ENCODE measurements around the gene F2RL3.

Gene F2RL3

GRCh38 chr19:16875584-16876555 lies 12.9 kb upstream of the F2RL3 start:
- no peak for DNase-seq

GRCh38 chr19:16876904-16877361 lies 11.9 kb upstream of the F2RL3 start:
- no peak for DNase-seq

DNA sequence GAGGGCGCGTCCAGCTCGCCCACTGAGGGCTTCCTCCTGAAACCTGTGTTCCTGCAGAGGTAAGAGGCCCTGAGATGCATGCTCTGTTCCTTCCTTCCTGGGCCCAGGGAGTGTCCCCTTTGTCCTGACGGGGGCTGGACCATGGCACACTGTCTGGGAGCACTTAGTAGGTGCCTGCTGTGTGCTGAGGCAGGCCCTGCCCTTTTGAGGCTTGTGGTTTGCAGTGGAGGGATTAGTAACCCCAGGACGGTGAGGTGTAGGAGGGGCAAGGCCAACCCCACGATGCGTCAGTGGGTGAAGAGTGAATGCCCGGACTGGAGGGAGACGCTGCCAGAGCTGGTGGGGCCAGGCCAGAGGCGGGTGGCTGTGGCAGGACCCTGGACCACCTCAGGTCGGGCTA lies 11.2 kb upstream of the F2RL3 start:
- no peak for DNase-seq

GRCh38 chr19:16878181-16878965 lies 10.4 kb upstream of the F2RL3 start:
- DNase-seq, result no peak

DNA sequence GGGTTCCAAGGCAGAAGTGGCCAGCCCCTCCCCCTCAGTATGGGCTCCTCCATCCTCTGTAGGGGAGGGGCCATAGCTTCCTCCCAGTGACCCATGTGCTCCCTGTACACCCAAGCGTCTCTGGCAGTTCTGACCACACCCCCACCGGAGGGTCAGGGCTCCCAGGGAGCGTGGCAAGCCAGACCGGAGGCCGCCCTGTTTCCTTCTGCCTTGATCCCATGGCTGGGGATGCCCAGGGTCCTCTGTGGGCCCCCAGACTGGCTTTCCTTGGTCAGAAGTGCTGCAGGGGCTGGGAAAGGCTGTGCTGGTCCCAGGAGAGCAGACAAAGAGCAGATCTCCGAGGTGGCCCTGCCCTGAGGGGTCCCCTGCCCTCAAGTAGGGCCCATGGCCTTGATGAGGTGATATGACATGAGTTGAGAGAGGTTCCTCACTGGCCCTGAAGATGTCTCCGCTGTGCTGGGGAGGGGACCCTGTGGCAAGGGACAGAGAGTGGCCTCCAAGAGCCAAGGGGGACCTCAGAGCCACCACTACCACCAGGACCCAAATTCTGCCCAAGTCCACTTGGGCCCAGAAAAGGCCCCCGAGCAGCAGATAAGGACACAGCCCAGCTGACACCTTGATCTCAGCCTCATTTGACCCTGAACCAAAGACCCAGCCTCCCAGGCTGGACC lies 7.8 kb upstream of the F2RL3 start:
- DNase-seq, result no peak

DNA sequence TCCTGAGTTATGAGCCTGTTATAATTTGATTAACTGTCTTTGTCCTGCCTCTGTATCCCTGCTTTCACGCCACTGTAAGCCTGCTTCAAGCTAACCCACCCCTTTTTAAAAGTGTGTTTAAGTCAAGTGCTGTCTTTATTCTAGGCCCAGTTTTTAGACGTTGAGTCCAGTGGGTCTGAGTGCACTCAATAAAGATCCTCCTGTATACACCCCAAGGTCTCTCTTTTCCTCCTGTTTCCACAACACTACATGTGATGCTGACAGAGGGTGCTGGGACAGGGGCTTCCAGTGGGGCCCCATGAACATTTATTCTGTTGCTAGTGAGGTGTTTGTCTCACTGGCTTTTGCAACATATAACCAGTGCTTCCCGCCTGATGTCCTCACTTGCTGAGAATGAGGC lies 6.7 kb upstream of the F2RL3 start:
- DNase-seq, result no peak

GRCh38 chr19:16883522-16883921 lies 5.3 kb upstream of the F2RL3 start:
- no peak for DNase-seq

DNA sequence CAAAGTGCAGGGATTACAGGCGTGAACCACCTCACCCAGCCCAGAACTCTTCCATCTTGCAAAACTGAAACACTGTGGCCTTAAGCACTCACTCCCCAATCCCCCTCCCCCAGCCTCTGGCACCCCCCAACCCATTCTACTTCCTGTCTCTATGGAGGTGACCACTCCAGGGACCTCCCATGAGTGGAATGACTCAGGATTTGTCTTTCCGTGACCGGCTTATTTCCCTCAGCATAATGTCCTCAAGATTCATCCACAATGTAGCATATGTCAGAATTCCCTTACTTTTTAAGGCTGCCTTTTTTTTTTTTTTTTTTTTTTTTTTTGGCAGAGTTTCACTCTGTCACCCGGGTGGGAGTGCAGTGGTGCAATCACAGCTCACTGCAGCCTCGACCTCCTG lies 3.6 kb upstream of the F2RL3 start:
- no peak for DNase-seq

DNA sequence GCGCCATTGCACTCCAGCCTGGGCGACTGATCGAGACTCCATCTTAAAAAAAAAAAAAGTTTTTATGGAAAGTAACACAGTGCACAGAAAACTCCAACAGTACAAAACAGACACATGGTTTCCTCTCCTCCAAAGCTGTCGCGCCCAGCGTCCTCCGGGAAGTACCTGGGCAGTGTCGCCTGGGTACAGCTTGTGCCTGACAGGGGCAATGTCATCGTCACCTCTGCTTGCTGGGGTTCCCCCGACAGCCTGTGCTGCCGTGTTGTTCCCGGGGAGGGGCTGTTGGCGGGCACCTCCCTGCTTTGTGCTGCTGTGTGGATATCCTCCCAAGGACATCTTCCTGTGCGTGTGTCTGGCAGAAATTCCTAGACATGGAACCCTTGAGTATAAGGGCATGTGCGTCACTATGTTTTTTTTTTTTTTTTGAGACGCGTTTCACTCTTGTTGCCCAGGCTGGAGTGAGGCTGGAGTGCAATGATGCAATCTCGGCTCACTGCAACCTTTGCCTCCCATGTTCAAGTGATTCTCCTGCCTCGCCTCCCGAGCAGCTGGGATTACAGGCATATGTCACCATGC lies 2.4 kb upstream of the F2RL3 start:
- no peak for DNase-seq

DNA sequence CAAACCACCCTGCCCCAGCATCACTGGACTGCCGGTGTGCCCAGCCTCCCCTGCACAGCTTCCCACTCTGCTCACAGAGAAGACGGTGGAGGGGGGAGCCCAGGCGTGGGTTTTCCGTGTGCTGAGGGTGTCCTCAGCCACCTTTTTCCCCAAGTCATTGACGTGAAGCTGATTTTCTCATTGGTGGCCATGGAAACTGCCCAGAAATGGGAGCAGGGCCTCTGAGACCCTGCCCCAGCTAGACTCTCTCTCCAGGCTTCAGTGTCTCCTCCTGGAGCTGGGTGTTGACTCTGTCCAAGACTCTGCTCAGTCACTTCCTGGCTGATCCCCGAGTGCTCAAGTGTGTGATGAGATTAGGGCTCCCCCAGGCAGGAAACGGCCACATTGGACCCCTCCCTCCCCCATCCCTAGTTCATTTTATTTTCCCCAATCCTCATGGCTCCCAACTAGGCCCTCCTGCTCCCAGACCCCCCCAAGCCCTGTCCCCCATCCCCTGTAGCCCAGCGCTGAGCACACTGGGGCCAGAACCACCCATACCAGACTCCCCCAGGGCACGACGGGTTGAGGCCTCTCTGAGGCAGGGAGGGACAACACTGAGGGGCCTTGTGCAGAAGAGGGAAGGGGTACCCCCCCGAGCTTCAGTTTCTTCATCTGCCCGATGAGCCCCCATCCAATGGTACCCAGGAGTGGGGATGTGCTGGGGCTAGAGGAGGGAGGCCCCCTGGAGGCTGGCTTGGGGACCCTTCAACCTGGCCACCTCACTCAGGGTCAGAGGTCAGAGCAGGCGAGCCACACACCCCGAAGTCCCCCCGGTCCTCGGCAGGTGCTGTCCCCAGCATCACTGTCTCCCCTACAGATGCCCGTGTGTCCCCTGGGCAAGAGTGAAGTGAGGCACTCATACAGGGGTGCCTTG lies 1.2 kb upstream of the F2RL3 start:
- no peak for DNase-seq

DNA sequence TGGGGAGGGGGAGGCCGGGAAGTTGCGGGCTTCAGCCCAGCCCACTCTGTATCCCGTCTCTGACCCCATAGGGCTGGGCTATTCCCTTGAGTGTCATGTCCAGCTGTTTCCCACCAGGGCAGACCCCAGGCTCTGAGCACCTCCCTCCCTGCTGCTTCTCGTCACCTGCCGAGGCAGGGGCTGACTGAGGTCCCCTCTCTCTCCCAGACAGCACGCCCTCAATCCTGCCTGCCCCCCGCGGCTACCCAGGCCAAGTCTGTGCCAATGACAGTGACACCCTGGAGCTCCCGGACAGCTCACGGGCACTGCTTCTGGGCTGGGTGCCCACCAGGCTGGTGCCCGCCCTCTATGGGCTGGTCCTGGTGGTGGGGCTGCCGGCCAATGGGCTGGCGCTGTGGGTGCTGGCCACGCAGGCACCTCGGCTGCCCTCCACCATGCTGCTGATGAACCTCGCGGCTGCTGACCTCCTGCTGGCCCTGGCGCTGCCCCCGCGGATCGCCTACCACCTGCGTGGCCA lies 625 bp downstream of the F2RL3 start:
- DNase-seq, result no peak

DNA sequence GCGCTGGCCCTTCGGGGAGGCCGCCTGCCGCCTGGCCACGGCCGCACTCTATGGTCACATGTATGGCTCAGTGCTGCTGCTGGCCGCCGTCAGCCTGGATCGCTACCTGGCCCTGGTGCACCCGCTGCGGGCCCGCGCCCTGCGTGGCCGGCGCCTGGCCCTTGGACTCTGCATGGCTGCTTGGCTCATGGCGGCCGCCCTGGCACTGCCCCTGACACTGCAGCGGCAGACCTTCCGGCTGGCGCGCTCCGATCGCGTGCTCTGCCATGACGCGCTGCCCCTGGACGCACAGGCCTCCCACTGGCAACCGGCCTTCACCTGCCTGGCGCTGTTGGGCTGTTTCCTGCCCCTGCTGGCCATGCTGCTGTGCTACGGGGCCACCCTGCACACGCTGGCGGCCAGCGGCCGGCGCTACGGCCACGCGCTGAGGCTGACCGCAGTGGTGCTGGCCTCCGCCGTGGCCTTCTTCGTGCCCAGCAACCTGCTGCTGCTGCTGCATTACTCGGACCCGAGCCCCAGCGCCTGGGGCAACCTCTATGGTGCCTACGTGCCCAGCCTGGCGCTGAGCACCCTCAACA lies 1.2 kb downstream of the F2RL3 start:
- DNase-seq, result no peak

DNA sequence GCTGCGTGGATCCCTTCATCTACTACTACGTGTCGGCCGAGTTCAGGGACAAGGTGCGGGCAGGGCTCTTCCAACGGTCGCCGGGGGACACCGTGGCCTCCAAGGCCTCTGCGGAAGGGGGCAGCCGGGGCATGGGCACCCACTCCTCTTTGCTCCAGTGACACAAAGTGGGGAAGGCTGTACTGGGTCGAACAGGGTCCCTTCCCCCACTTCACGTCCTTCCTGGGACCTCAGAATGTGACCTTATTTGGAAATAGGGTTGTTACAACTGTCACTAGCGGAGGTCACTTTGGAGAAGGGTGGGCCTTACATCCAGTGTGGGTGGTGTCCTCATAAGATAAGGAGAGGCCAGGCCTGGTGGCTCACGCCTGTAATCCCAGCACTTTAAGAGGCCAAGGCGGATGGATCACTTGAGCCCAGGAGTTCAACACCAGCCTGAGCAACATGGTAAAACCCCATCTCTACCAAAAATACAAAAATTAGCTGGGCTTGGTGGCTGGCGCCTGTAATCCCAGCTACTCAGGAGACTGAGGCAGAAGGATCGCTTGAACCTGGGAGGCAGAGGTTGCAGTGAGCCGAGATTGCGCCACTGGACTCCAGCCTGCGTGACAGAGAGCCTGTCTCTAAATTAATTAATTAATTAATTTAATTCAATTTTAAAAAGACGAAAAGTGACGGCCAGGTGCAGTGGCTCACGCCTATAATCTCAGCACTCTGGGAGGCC lies 1.8 kb downstream of the F2RL3 start:
- no peak for DNase-seq

GRCh38 chr19:16891696-16892382 lies 3.0 kb downstream of the F2RL3 start:
- DNase-seq, result no peak

- no peak for DNase-seq
These were observed 3.6 kb downstream of the F2RL3 start for GRCh38 chr19:16892436-16892835.

DNA sequence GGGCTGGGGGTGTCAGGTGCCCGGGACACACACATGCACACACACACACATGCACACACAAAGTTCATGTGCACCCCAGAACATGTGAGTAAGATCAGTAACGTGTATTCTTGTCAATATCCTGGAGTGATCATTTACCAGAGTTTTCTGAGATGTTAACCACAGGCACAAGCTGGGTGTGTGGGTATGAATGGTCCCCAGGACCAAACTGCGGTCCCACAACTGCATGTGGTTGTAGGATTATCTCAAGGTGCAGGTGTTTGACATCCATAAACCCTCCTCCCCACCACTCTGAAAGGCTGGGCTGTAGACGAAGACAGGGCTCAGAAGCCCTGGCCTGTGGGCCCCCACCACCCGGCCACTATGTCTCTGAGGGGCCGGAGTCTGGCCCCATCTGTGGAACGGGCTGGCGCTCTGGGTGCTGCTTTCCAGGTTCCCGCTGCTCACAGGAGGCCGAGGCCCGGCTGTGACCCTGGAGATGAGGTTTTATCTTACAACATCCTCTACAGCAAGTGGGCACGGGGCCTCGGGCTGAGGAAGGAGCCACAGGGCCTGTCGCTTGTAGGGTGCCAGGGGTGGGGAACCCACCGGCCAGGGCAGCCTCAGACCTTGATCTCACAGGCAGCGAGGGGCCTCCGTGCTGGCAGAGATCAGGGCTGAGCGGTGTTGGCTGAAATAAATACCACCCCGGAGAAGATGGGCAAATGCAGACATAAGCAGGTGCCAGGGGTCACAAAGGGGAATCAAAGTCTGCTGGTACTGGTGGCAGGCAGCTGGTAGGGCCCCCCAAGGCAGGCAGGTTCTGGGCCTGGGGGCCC lies 4.3 kb downstream of the F2RL3 start:
- DNase-seq, result no peak

DNA sequence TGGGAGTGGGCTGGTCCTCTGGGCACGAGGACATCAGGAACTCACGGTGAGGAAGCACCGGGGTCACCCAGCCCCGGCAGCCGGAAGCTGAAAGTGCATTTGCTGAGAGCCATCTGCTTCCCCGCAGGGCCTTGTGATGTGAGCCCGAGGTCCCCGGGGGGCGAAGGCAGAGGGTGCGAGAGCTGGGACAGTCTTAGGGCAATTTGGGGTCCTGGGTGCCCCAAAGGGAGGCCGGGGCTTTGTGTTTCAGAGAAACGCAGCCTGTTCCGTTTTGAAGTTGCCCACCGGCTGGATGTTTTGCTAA lies 4.8 kb downstream of the F2RL3 start:
- no peak for DNase-seq

- no peak for DNase-seq
These were observed 5.3 kb downstream of the F2RL3 start for GRCh38 chr19:16894080-16894479.

GRCh38 chr19:16895467-16896145 lies 6.8 kb downstream of the F2RL3 start:
- no peak for DNase-seq
